HepG2 (cell line): ENCODE measurements around the gene TPRKB.

Experiments used
- AHR ChIP-seq: IDR thresholded peaks from 2 replicates; pipeline ENCODE4 v1.6.1; 2018; ENCODE audit warnings: missing genetic modification reagents, missing compliant biosample characterization
- CTCF ChIP-seq: sonication (generic); formaldehyde crosslinking; IDR thresholded peaks from 2 replicates; pipeline ENCODE4 v1.5.0; 2020; ENCODE audit warnings: mild to moderate bottlenecking, missing genetic modification reagents, moderate library complexity
- DNMT3B ChIP-seq: conservative IDR thresholded peaks from 2 replicates; pipeline ENCODE4 v1.6.1; 2016; ENCODE audit warnings: missing biosample characterization, control low read depth
- EP300 ChIP-seq, 3 experiments: sonication (generic) in 1 of 3; formaldehyde crosslinking in 1 of 3; IDR thresholded peaks; 2 replicates each; pipeline versions ENCODE4 v1.5.1 to v1.6.1; 2011 to 2020; ENCODE audit warnings: low read depth in 2 of 3, low read length in 2 of 3, borderline replicate concordance in 1 of 3, improper control_type of control experiment in 1 of 3, mild to moderate bottlenecking in 1 of 3, missing genetic modification reagents in 1 of 3, moderate library complexity in 1 of 3
- EZH2 ChIP-seq: conservative IDR thresholded peaks from 2 replicates; pipeline ENCODE4 v1.6.1; 2012; ENCODE audit warnings: mild to moderate bottlenecking, low read depth, low read length, moderate library complexity
- GZF1 ChIP-seq: sonication (generic); formaldehyde crosslinking; IDR thresholded peaks from 2 replicates; pipeline ENCODE4 v1.5.1; 2020; ENCODE audit warnings: mild to moderate bottlenecking, missing genetic modification reagents
- MAX ChIP-seq: IDR thresholded peaks from 2 replicates; pipeline ENCODE4 v1.6.1; 2012; ENCODE audit warnings: inconsistent platforms
- RXRA ChIP-seq: sonication (generic); formaldehyde crosslinking; IDR thresholded peaks from 2 replicates; pipeline ENCODE4 v1.5.1; 2020; ENCODE audit warnings: missing genetic modification reagents
- TBL1XR1 ChIP-seq: fragments of 150-350 bp; IDR thresholded peaks from 2 replicates; pipeline ENCODE4 v1.6.1; 2014; ENCODE audit warnings: borderline replicate concordance, low read length; ENCODE audit not compliant: partially characterized antibody
- TF ChIP-seq, protein P1 (sequence below): sonication (generic); formaldehyde crosslinking; IDR thresholded peaks from 2 replicates; pipeline ENCODE4 v1.8.0; 2022; ENCODE audit warnings: mild to moderate bottlenecking, missing genetic modification reagents; ENCODE audit not compliant: insufficient replicate concordance

DNA sequence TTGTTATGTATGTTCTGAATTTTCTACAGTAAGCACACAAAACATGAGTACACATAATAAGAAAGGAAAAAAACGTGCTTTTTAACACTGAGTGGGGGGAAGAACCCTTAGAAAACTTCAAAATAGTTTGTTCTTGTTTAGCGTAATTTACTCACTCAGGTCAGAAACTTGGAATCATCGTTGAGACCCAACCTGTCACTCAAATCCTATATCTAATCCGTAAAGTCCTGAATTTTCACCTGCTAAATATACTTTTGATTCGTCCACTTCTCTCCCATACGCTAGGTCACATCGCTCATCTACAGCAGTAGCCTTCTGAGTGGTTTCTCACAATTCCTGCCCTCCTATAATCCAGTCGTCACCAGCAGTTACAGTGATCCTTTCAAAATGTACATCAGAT lies 767 bp downstream of the TPRKB start:
- TF ChIP-seq EZH2 = no peak
- TF ChIP-seq RXRA = no peak
- no peak for TF ChIP-seq DNMT3B (CRISPR knock-in tag)
- no peak for TF ChIP-seq AHR (CRISPR knock-in tag)
- TF ChIP-seq TBL1XR1 = no peak
- no peak for TF ChIP-seq EP300 (IDR thresholded peaks at IDR 0.05; ENCODE audit: low read depth in 2 of 2, low read length in 2 of 2)
- no peak for TF ChIP-seq EP300 (CRISPR knock-in tag; IDR thresholded peaks at IDR 0.05; ENCODE audit: borderline replicate concordance)
- TF ChIP-seq, protein P1, sequence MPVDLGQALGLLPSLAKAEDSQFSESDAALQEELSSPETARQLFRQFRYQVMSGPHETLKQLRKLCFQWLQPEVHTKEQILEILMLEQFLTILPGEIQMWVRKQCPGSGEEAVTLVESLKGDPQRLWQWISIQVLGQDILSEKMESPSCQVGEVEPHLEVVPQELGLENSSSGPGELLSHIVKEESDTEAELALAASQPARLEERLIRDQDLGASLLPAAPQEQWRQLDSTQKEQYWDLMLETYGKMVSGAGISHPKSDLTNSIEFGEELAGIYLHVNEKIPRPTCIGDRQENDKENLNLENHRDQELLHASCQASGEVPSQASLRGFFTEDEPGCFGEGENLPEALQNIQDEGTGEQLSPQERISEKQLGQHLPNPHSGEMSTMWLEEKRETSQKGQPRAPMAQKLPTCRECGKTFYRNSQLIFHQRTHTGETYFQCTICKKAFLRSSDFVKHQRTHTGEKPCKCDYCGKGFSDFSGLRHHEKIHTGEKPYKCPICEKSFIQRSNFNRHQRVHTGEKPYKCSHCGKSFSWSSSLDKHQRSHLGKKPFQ = no peak
- no peak for TF ChIP-seq CTCF (CRISPR knock-in tag)
- 0 out of 2 replicates have a peak, but pooled peaks have one; percentile 37 for TF ChIP-seq GZF1 (CRISPR knock-in tag)
- no peak for TF ChIP-seq MAX
